Fibroblast of skin of back (primary cell): ENCODE results near the gene RAB7A.
A peak's percentile ranks its signal among the peaks of the same experiment; 100 is the strongest.
"Not testable (repeated sequence)": the region's sequence is repeated elsewhere in the genome, so short reads cannot be mapped to it uniquely, and the experiment has no call there.

Experiments used
- DNase-seq: peaks from one replicate; pipeline ENCODE4 v3.0.0-alpha.2; 2013

The RAB7A gene

DNA sequence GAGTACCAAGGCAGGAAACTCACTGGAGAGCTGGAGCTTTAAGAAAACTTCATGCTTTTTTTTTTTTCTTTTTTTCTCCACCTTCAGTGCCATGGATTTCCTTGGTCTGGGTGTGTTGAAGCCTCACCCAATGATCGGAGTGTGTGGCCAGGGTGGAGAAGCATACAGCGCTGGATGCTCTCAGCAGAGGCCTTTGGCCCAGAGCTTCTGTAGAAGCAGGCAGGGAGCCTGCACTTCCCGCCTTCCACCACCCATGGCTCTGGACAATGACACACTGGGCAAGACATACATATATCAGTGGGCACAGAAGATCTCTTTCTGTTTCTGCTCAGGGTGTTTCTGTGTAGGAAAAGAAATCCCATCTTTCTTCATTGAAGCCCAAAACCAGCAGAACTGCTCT, 97.6 kb downstream of the RAB7A start:
- DNase-seq, result no peak

- DNase-seq, result no peak
Measured at GRCh38 chr3:128824132-128824850, 98.3 kb downstream of the RAB7A start.

GRCh38 chr3:128825117-128825725, 99.2 kb downstream of the RAB7A start:
- no peak for DNase-seq

DNA sequence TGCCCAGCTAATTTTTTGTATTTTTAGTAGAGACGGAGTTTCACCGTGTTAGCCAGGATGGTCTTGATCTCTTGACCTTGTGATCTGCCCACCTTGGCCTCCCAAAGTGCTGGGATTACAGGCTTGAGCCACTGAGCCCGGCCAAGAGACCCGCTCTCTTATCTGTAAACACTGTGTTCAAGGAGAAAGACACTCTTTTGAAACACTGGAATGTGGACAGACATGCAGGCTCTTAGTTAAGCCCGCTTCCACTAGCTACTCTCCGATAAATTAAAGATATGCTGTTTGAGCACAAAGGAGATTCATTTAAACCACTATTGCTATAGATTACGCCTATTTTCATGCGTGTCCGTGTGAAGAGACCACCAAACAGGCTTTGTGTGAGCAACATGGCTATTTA, 103.1 kb downstream of the RAB7A start:
- DNase-seq, result not testable (repeated sequence)

DNA sequence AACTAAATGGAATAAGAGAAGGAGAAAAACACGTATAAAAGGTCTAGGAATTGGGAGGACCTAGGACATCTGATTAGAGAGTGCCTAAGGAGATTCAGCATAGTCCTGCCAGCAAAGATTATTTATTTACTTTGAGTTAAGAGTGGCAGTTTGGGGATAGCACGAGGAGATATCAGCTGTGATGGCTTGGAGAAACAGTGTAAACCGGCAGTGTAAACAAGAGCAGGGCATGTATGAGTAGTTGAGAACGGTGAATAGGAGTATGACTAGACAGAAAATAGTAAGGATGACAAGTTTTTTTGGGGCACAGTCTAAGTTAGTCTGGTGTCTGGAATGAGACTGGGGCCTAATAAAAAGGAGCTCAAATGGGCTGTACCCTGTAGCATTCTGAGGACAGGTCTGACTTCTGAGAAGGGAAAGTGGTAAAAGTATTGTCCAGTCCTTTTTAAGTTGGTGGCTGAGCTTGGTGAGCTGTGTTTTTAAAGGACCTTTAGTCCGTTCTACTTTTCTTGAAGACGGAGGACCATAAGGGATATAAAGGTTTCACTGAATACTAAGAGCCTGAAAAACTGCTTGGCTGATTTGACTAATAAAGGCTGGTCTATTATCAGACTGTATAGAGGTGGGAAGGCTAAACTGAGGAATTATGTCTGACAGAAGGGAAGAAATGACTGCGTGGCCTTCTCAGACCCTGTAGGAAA, 104.1 kb downstream of the RAB7A start:
- DNase-seq, result not testable (repeated sequence)

- DNase-seq, result not testable (repeated sequence)
Measured at GRCh38 chr3:128830762-128831161, 104.8 kb downstream of the RAB7A start.

DNA sequence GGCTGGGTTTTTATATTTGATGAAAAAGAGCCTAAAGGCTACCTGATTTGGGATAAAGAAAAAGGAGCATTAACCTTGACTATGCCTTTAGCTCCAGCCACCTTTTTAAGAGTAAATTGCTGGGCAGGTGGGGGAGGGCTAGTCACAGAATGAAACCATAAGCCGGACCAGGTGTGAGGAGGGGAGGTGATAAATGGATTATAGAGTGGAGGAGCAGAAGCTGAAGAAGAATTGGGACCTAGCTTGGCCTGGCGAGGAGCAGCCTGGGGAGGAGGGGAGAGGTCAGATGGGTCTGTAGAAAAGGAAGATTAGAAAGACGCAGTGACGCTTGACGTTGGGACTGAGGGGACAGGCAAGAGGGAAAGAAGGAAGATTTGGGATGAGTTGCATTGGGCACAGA, 107.0 kb downstream of the RAB7A start:
- not testable (repeated sequence) for DNase-seq

GRCh38 chr3:128835096-128835495, 109.1 kb downstream of the RAB7A start:
- DNase-seq, result no peak

- DNase-seq, result no peak
Measured at GRCh38 chr3:128841926-128842920, 116.2 kb downstream of the RAB7A start.

GRCh38 chr3:128844502-128844901, 118.5 kb downstream of the RAB7A start:
- no peak for DNase-seq

GRCh38 chr3:128845119-128845777, 119.3 kb downstream of the RAB7A start:
- DNase-seq, result no peak

GRCh38 chr3:128845778-128846485, 119.9 kb downstream of the RAB7A start:
- peak; percentile 69 for DNase-seq

DNA sequence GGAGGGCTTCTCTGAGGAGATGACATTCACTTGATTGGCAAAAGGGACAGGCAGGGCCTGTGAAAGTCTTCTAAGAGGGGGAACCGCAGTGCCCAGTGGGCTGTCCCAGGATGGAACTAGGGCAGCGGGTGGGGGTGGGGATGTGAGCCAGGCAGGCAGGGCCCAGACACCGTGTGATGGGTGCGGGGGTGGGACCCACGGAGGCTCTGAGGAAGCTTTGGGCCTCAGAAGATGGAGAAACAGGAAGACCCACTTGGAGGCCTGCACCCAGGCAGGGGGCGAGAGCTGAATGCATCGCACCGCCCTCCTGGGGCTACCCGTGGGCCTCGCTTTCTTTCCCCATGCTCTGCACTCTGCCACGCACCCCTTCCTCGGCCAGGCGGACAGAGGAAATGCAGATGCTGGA, 120.5 kb downstream of the RAB7A start:
- no peak for DNase-seq

DNA sequence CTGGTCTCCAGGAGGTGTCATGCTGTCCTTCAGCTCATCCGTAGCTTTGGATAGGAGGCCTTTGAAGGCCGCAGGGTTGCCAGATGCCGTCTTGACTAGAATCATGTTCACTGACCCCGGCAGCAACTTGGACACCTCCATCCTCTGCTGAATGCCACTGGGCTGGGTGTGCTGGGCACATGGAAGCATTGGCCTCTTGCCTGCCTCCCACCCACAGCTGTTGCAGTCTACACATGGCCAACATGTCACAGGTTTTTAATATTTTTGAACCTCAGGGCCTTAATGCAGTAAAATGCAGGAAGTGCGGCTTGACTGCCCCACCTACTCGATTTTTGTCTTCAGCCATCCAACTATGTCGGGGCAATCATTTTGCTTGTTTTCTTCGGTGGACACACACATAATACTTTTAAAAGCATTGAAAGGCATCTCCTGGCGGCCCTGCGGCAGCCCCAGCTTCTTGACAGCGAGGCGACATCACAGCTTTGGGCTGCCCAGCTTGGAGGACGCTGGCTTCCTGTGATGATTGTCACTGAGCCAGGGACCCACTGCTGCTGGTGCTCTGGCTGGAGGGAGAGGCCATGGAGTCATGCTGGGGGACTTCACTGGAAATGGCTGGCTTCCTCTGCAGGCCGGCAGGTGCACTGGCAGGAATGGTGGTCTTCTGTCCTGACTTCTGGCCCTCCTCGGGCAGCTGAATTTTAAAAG, 121.8 kb downstream of the RAB7A start:
- DNase-seq, result no peak

- no peak for DNase-seq
Measured at GRCh38 chr3:128848936-128849335, 123.0 kb downstream of the RAB7A start.

DNA sequence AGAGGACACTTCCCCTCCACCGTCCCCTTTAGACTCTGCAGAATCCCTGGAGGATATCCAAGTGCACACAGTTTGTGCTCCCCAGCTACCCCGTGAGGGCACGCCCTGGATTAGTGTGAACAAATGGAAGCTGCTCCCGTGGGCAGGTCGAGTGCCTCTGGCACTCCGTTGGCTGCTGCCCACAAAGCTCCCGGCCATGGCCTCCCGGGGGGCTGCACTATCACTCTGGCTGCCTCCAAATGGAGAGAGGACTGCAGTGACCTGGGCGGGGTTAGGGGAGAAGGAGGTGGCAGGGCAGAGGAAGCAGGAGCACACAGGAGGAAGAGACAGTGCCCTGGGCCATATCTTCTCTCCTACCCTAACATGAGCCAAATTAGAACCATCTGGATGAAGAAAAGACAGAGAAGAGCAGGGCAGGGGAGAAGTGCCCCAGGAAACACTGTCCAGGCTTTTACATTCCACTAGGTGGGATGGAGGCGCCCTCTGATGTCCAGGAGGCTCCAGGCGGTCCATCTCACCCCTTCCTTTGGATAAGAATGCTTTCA, 124.0 kb downstream of the RAB7A start:
- peak; percentile 13 for DNase-seq

DNA sequence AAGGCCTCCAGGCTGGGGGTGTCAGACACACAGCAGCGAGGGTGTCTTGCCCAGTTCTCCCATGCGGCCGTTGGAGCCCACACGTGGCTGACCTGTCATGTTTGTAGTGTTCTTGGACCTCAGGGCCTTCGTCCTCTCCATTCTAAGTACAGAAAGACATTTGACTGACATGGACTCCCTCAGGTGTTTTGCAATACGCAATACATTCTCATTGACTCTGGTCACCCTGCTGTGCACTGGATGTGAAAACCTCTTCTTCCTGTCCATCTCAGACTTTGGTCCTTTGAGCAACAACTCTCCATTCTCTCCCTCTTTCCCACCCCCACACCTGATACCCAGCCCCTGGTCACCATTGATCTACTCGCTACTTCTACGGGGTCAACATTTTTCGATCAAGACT, 124.6 kb downstream of the RAB7A start:
- DNase-seq, result no peak

DNA sequence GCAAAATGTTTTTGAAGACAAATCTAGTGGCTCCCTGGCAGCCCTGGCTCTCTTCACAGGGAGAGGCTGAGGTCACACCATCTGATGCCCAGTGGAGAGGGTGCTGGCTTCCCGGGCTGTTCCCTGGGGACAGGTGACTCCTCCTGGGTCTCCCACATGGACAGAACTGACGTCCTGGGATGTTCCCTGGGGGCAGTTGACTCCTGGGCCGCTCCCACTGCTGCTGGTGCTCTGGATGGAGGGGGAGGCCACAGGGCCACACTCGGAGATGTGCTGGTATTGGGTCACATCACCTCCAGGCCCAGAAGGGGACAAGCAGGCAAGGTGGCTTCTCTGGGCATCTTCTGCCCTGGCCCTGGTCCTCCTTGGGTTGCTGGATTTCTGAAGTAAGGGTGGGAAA, 125.6 kb downstream of the RAB7A start:
- DNase-seq, result no peak

GRCh38 chr3:128853826-128854225, 127.8 kb downstream of the RAB7A start:
- DNase-seq, result no peak

- no peak for DNase-seq
Measured at GRCh38 chr3:128854475-128854874, 128.5 kb downstream of the RAB7A start.
